Activated T-cell treated with anti-CD3 and anti-CD28 coated beads, Interleukin-2, amount 50 U/mL, for 4 hours (primary cell): ENCODE measurements around the gene CSNK1G2. TPM values are rescaled to one million over a fixed set of nuclear protein-coding genes. Genes with fewer than 3 reads are reported as not detected.

Experiments used
- ATAC-seq, 2 donors: fragments of 200-7000 bp; cut with Tn5 transposase; one replicate each; pipeline ENCODE4 v1.10.0; 2021
- DNase-seq: peaks from one replicate; pipeline ENCODE4 v3.0.0-alpha.2; 2020
- H3K27me3 Mint-ChIP-seq: one replicate; pipeline ENCODE4 v1.8.0; 2021; ENCODE audit warnings: low read depth, mixed read lengths
- H3K36me3 Mint-ChIP-seq: one replicate; pipeline ENCODE4 v1.8.0; 2022; ENCODE audit warnings: mixed read lengths; ENCODE audit not compliant: insufficient read depth
- H3K4me1 Mint-ChIP-seq: one replicate; pipeline ENCODE4 v1.8.0; 2021; ENCODE audit warnings: low read depth, mixed read lengths
- H3K4me3 Mint-ChIP-seq: one replicate; pipeline ENCODE4 v1.8.0; 2021; ENCODE audit warnings: mild to moderate bottlenecking, moderate library complexity, mixed read lengths
- H3K9me3 Mint-ChIP-seq: one replicate; pipeline ENCODE4 v1.8.0; 2021; ENCODE audit warnings: mixed read lengths
- total RNA-seq, 3 donors: library from RNA; stranded (reverse); gene quantifications; one replicate each; pipeline ENCODE4 v1.2.1, GENCODE V29; 2021

The CSNK1G2 gene
- total RNA-seq, 3 donors from 2014 or later, result 52.7 to 60.6 (median 59.0) TPM

DNA sequence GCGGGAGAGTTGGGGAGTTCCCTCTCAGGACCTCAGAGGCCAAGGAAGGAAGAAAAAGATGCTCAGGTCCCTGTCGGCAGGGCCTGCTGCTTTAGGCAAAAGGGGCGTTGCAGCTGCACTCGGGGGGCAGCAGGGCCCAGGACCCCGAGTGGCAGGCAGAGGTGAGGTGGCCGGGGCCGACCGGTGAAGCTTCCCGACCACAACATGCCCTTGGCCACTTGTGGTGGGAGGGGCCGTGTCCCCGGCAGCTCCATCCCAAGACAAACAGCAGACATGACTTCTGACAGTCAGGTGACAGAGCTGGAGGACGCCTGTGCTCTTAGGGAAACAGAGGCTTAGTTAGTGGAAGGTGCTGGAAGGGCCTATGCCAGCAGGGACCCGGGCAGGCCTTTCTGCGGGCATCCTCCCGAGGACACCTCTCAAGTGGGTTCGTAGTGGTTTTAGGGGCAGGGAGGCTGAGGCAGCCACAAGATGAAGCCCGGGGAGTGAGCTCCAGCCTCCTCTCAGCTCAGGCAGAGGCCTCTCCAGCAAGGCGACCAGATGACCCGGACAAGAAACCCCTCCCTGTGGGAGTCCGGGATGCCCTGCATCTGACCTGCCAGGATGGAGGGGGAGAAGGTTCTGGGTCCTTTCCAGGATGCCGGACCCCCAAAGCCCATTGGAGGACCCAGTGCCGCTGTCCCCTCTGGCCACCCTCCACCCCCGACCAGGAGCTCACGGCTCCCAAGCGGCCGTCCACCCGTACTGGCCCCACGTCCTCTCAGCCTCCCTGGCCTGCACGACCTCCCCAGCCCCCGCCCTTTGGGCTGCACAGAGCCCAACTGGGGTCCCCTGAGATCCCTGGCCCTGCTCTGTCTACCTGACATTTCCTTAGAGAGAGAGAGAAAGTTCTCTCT is 50.3 kb downstream of the CSNK1G2 start:
- DNase-seq (no peak), ATAC-seq (no peak)
- Mint-ChIP-seq H3K4me1 (no peaks in the 10 kb centered on the region), H3K9me3 (no peaks in the 10 kb centered on the region), H3K27me3 (no peaks in the 10 kb centered on the region), H3K36me3 (peaks cover 7% of the 10 kb centered on the region), H3K4me3 (no peak overlapping the region)

DNA sequence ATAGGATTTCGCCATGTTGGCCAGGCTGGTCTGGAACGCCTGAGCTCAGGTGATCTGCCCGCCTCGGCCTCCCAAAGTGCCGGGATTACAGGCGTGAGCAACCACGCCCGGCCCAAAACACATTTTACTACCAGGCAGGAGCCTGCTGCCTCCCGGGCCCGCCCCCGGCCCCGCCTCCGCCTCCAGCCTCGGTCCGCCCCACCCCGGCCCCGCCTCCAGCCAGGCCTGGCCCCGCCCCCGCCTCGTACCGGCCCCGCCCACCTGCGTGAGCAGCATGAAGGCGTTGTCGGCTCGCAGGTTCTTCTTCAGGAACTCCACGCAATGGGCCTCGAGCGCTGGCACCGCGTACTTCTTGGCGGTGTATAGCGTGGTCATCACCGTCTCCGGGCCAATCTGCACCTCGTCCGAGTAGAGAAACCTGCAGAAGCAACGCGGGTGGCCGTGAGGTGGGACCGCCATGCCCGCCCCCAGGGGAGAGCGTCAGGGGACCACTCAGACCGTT is 51.8 kb downstream of the CSNK1G2 start:
- H3K4me3 Mint-ChIP-seq, result no peak overlapping the region
- ATAC-seq (peak; percentile 30 to 54), DNase-seq (no peak)
- H3K9me3 Mint-ChIP-seq, result no peaks in the 10 kb centered on the region
- H3K36me3 Mint-ChIP-seq, result peaks cover 9% of the 10 kb centered on the region
- H3K27me3 Mint-ChIP-seq, result no peaks in the 10 kb centered on the region
- H3K4me1 Mint-ChIP-seq, result peaks cover 2% of the 10 kb centered on the region

DNA sequence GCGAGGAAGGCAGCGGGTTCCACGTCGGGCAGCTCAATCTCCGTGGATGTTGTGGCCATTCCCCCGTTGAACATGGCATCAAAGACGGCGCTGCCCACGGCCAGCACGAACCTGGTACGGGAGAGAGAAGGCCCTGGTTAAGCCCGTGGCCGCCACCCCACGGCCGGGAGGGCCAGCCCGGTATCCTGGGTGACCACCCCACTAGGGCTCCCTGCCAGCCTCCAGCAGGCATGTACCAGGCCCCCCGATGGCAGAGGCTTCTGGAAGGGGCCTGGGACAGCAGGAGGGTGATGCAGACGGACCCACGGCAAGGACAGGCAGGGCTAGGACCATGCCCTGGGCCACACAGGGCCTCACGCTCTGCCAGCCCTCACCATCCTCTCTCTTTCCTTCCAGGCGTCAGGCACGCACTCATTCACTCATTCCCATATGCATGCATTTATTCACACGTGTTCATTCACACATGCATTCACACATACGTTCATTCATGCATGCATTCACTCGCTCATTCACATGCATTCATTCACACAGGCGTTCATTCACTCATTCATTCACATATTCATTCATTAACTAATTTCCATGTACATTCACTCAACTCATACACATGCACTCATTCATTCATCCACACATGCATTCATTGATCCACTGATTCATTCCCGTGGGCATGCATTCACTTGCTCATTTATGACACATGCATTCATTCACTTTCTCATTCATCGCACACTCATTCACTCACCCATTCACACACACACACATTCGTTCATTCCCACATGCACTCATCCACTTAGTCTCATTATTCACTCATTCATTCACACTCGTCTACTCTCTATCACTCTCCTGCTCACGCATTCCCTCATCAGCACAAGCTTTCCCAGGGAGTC is 56.6 kb downstream of the CSNK1G2 start:
- H3K9me3 Mint-ChIP-seq, result no peaks in the 10 kb centered on the region

DNA sequence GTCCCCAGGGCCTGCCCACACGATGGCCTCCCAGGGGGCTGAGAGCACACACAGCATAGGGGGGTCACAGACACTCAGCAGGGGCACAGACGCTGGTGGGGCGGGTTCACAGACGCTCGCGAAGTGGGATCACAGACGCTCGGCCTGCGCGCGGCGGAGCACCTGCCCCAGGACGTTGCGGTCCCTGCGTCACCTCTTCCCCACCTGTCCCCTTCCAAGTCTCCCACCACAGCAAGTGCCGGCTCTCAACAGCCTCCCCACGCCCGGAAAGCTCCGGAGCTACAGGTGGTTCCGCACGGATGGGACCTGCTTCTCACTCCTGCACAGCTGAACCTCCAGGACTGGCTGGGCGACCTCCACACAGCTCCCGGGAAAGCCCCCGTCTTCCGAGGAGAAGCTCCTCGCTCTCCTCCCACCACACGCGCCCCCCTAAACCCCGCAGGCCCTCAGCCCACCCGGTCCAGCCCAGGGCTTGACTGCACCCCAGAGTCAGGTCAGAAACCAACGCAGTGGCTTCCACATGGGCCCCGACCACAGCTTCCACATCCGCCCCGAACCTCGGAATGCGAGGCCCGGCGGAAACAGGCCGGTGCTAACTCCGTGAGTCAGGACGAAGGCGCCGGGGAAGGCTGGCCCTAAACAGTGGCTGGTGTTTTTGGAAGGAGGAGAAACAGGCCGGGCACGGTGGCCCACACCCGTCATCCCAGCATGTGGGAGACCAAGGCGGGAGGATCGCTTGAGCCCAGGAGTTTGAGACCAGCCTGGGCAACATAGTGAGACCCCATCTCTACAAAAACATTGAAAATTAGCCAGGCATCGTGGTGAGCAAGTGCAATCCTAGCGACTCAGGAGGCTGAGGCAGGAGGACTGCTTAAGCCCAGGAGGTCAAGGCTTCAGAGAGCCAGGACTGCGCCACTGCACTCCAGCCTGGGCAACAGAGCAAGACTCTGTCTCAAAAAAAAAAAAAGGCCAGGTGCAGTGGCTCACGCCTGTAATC is 58.0 kb downstream of the CSNK1G2 start:
- Mint-ChIP-seq H3K36me3 (peaks cover 15% of the 10 kb centered on the region), H3K4me1 (peaks cover 5% of the 10 kb centered on the region), H3K9me3 (no peaks in the 10 kb centered on the region), H3K27me3 (no peaks in the 10 kb centered on the region), H3K4me3 (no peak overlapping the region)
- DNase-seq, result no peak
- ATAC-seq, result no peak

More for the DNA sequence above, 56.6 kb downstream of the CSNK1G2 start:
- no peak overlapping the region for H3K4me3 Mint-ChIP-seq
- ATAC-seq (no peak), DNase-seq (no peak)
- no peaks in the 10 kb centered on the region for H3K27me3 Mint-ChIP-seq
- H3K36me3 Mint-ChIP-seq, result peaks cover 13% of the 10 kb centered on the region
- H3K4me1 Mint-ChIP-seq, result peaks cover 5% of the 10 kb centered on the region

DNA sequence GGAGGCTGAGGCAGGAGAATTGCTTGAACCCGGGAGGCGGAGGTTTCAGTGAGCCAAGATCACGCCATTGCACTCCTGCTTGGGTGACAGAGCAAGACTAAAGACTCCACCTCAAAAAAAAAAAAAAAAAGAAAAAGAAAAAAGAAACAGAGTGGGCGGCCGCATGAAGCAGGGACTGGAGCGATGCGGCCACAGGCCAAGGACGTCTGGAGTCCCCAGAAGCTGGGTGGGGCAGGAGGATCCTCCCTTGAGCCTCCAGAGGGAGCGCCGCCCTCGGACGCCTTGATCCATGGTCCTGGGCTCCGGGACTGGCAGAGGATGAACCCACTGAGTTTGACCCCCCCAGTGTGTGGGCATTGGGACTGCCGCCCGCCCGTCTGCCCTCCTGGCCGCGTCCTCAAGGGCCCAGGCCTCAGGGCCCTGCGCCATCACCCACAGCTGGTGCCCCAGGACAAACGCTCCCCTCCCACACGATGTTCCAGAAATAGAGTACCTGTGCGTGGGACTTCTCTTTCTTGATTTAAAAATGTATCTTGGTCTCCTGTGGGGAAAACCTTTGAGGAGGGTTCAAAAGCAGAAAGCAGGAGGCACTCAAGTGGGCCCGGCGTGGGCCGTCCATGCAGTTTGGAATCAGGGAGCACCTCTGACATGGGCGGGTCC is 59.0 kb downstream of the CSNK1G2 start:
- H3K4me1 Mint-ChIP-seq, result peaks cover 5% of the 10 kb centered on the region
- no peaks in the 10 kb centered on the region for H3K9me3 Mint-ChIP-seq
- H3K36me3 Mint-ChIP-seq, result peaks cover 15% of the 10 kb centered on the region
- no peaks in the 10 kb centered on the region for H3K27me3 Mint-ChIP-seq
- H3K4me3 Mint-ChIP-seq, result no peak overlapping the region
- ATAC-seq, result no peak
- DNase-seq, result no peak

DNA sequence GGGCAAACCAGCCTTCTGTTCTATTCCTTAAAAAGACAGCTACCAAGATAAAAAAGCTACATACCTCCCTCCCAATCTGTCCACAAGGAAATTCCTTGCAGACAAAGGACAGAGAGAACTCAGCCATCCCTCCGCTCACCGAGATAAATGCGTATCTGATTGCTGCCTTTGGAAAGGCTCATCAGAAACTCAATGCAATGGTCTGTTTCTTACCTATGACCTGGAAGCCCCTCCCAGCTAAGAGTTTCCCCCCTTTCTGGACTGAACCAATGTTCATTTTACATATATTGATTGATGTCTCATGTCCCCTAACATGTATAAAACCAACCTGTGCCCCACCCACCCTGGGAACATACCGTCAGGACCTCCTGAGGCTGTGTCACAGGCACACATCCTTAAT is 62.9 kb downstream of the CSNK1G2 start:
- no peak for DNase-seq
- no peak overlapping the region for H3K4me3 Mint-ChIP-seq
- no peaks in the 10 kb centered on the region for H3K27me3 Mint-ChIP-seq
- H3K4me1 Mint-ChIP-seq, result peaks cover 2% of the 10 kb centered on the region
- no peak for ATAC-seq
- no peaks in the 10 kb centered on the region for H3K9me3 Mint-ChIP-seq
- peaks cover 4% of the 10 kb centered on the region for H3K36me3 Mint-ChIP-seq

DNA sequence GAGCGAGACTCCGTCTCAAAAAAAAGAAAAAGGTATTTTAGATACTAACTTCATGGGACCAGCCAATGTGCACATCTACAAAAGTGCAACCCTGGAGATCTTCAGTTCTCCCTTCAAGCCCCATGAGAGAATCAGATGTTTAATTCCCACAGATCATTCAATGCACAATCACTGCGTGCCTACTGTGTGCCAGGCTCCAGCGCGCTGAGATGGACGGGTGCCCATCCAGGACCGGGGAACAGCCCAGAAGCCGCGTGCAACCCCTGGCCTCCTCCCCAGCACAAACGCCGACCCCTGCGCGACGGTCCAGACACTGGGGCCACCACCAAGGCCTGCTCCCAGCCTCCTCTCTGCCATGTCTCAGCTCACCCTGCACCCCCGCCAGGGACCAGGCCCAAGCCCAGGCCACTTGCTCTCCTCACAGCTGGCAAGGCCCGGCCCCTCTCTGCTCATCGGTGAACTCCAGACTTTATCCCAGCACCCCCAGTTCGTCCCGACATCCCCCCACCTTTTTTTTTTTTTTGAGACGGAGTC is 69.2 kb downstream of the CSNK1G2 start:
- Mint-ChIP-seq H3K4me1 (peaks cover 4% of the 10 kb centered on the region), H3K27me3 (no peaks in the 10 kb centered on the region), H3K36me3 (no peaks in the 10 kb centered on the region), H3K9me3 (no peaks in the 10 kb centered on the region), H3K4me3 (no peak overlapping the region)
- DNase-seq, result no peak
- ATAC-seq, result no peak

DNA sequence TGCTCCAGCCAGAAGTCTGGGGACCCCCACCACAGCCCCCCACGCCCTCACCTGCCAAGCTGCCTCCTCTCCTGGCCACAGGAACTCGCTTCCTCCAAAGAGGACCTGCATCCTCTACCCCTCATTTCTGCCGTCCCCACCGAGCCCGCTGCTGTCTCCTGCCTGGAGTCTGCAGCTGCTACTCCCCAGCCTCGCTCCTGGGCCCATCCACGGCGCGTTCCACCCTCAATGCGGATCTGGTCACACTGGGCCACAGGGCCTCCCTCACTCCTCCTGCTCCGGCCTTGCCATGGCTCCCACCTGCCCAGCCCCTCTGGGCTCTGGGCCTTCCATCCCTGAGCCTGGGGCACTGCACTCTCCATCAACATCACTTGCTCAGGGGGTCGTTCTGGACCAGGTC is 70.2 kb downstream of the CSNK1G2 start:
- no peak overlapping the region for H3K4me3 Mint-ChIP-seq
- H3K27me3 Mint-ChIP-seq, result no peaks in the 10 kb centered on the region
- peaks cover 6% of the 10 kb centered on the region for H3K4me1 Mint-ChIP-seq
- no peaks in the 10 kb centered on the region for H3K9me3 Mint-ChIP-seq
- DNase-seq (no peak), ATAC-seq (no peak)
- no peaks in the 10 kb centered on the region for H3K36me3 Mint-ChIP-seq

DNA sequence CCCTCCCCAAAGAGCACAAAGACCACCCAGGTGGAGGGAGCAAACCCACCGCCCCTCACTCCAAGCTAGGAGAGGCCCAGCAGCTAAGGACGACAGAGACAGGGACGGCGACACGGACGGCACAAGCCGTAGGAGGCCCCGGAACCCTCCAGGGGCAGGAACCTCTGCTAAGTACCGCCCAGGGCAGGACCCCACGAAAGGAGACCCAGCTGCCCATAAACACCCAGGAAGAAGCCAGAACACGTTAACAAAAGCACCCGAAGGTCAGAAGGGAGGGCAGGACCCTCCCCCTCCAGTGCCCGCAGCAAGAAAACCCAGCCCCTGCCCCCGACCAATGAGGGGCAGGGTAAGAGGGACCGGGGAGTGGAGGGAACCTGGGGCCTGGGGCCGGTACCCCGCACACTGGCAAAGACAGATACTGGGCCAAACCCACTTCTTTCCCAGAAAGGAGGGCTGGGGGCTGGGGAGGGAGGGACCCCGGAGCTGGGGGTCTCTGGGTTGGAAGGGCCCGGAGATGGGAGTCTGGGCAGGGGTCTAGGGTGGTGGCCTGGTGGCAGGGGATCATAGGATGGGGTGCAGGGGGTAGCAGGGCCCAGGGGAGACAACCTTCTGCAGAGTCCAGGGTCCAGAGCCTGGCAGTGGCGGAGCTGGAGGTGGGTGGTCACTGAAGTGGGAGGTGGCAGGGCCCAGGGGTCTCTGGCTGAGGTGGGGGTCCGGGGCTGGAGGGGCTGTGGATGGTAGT is 72.1 kb downstream of the CSNK1G2 start:
- DNase-seq, result no peak
- no peak for ATAC-seq
- Mint-ChIP-seq H3K9me3 (no peaks in the 10 kb centered on the region), H3K4me3 (no peak overlapping the region), H3K27me3 (no peaks in the 10 kb centered on the region), H3K4me1 (peaks cover 6% of the 10 kb centered on the region), H3K36me3 (no peaks in the 10 kb centered on the region)

DNA sequence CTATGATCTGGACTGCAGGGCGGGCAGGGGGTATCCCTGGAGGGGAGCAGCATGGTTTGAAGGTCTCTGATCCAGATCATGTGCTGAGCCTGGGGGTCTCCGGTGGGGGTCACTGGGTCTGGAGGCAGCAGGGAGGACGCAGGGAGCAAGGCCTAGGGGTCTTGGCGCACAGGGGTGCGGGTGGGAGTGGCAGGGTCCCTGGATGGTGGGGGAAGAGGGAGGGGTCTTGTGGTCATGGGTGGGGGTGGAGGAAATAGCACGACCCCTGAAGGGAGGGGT is 72.7 kb downstream of the CSNK1G2 start:
- H3K4me1 Mint-ChIP-seq, result peaks cover 6% of the 10 kb centered on the region

DNA sequence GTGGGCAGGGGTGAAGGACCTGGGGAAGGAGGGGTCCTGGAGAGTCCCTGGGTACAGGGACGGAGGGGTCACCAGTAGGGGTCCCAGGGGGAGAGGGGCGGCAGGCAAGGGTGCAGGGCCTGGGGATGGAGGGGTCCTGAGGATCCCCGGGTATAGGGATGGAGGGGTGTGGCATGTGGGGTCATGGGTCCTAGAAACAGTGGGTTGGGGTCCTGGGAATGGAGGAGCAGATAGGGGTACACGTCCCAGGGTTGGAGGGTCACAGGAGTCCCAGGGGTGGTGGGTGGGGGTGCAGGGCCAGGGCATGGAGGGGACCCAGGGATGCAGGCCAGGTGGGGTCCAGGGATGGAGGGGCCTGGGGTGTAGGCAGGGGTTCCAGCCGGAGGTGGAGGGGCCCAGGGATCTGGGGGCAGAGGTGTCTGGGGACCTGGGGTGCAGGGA is 73.2 kb downstream of the CSNK1G2 start:
- ATAC-seq (no peak), DNase-seq (no peak)
- Mint-ChIP-seq H3K36me3 (no peaks in the 10 kb centered on the region), H3K27me3 (no peaks in the 10 kb centered on the region), H3K4me1 (peaks cover 6% of the 10 kb centered on the region), H3K9me3 (no peaks in the 10 kb centered on the region), H3K4me3 (no peak overlapping the region)

More for the DNA sequence above, 72.7 kb downstream of the CSNK1G2 start:
- H3K4me3 Mint-ChIP-seq, result no peak overlapping the region
- no peaks in the 10 kb centered on the region for H3K36me3 Mint-ChIP-seq
- H3K9me3 Mint-ChIP-seq, result no peaks in the 10 kb centered on the region
- DNase-seq (no peak), ATAC-seq (no peak)
- H3K27me3 Mint-ChIP-seq, result no peaks in the 10 kb centered on the region

DNA sequence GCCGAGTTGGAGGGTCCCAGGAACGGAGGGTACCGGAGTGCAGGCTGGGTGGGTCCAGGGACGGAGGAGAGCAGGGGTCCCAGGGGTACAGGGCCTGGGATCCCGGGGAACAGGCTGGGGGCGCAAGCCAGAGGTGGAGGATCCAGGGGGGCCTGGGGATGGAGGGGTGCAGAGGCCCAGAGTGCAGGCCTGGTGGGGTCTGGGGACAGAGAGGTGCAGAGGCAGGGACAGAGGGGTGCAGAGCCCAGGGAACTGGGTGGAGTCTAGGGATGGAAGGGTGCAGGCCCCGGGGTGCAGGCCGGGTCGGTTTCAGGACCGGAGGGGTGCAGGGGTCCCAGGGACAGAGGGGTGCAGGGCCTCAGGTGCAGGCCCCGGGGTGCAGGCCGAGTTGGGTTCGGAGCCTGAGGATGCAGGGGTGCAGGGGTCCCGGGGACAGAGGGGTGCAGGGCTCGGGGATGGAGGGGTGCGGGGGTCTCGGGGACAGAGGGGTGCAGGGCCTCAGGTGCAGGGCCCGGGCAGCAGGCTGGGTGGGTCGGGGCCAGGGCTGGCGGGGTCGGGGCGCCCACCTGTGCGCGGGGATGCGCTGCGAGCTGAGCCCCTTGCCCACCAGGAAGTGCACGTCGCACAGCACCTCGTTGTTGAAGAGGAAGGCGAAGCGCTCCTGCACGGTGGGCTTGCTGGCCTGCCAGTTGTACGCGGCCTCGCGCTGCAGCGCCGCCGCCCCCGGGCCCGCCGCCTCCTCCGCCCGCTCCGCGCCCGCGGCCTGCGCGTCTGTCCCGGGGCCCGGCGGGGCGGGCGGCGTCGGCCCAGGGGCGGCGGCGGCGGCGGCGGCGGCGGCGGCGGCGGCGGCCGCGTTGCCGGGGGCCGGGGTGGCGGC is 74.0 kb downstream of the CSNK1G2 start:
- peak; percentile 51 to 60 for ATAC-seq
- H3K4me3 Mint-ChIP-seq, result peak overlapping the region; percentile 53
- H3K27me3 Mint-ChIP-seq, result no peaks in the 10 kb centered on the region

More for the DNA sequence above, 74.0 kb downstream of the CSNK1G2 start:
- H3K9me3 Mint-ChIP-seq, result no peaks in the 10 kb centered on the region
- peak; percentile 27 for DNase-seq
- H3K36me3 Mint-ChIP-seq, result no peaks in the 10 kb centered on the region
- H3K4me1 Mint-ChIP-seq, result peaks cover 11% of the 10 kb centered on the region
